GM12801 (cell line): Measurements from ENCODE around the gene ST7.

ENCODE experiments used
- TF ChIP-seq, protein P1 (sequence below): IDR thresholded peaks from one replicate; pipeline ENCODE4 v1.5.1; 2011; ENCODE audit warnings: control low read depth; ENCODE audit not compliant: insufficient read length; ENCODE audit errors: extremely low read depth

ST7 gene

DNA sequence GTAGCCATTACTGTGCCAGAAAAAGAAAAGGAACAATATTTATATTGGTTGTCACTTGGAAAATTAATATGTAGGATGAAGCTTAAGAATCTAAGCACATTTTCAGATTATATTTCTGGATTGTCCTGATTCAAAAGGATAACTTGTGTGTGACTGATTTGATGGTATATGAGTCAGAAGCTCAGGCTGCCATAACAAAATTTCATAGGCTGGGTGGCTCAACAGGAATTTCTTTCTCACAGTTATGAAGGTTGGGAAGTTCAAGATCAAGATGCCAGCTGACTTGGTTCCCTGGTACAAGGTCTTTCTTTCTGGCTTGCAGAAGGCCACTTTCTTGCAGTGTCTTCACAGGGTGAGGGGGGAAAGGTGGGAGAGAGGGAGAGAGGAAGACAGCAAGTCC, 108.5 kb downstream of the ST7 start:
- TF ChIP-seq, protein P1, sequence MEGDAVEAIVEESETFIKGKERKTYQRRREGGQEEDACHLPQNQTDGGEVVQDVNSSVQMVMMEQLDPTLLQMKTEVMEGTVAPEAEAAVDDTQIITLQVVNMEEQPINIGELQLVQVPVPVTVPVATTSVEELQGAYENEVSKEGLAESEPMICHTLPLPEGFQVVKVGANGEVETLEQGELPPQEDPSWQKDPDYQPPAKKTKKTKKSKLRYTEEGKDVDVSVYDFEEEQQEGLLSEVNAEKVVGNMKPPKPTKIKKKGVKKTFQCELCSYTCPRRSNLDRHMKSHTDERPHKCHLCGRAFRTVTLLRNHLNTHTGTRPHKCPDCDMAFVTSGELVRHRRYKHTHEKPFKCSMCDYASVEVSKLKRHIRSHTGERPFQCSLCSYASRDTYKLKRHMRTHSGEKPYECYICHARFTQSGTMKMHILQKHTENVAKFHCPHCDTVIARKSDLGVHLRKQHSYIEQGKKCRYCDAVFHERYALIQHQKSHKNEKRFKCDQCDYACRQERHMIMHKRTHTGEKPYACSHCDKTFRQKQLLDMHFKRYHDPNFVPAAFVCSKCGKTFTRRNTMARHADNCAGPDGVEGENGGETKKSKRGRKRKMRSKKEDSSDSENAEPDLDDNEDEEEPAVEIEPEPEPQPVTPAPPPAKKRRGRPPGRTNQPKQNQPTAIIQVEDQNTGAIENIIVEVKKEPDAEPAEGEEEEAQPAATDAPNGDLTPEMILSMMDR = no peak

DNA sequence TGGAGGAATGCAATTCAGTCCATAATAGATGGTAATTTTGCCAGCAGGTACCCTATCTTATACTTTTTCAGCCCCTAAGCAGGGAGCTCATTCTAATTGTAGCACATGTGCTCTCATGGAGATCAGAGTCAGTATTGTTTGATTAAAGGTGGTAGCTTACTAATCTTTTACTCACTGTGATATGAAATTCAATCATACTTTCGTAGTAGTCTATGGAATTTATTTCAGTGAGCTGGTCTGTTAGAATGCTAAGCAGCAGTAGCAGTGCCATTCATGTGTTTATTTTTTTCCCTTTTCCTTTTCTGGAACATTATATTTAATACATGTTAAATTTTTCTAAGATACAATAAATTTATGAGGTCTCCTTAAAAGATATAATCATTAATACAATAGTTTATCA, 109.0 kb downstream of the ST7 start:
- TF ChIP-seq, protein P1 = no peak

DNA sequence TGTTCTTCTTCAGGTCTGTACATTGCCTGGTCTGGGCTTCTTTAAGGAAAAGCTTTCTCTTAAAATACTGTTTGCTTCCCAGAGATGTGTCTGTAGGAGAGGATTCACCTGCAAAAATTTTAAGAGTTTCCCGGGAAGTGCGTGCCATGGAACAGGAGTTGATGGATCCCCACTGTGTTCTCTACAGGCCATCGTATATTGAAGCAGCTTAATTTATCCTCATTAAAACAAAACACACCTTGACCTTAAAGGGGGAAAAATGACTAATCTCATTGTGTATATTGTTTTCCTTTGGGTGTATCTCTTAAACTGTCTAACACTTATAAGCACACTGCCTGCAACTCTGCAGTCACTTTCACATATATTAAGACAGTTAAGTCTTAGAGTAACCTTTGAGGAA, 111.4 kb downstream of the ST7 start:
- TF ChIP-seq, protein P1 = no peak

DNA sequence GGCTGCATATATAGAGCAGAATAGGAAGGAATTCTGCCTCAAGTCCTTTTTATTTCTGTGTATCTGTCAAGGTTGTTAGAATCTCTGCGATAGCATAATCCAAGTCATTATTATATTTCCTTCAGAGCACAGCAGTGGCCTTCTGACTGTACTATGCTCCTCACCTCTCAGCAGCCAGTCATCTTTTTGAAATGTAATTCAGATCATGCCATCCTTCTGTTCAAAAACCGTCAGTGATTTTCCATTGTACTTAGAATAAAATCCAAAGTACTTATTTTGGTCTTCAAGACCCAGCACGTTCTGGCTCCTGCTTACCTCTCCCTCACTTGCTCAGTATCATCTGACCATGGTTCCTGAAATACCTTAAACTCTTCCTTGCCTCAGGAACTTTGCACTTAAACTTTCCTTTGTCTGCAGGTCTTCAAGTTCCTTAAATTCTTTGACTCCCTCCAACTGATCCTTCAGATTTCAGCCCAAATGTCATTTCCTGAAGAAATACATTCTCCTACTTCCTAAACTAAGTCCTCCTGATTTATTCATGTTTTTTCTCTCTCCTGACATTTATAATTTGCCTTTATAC, 112.4 kb downstream of the ST7 start:
- TF ChIP-seq, protein P1 = no peak

DNA sequence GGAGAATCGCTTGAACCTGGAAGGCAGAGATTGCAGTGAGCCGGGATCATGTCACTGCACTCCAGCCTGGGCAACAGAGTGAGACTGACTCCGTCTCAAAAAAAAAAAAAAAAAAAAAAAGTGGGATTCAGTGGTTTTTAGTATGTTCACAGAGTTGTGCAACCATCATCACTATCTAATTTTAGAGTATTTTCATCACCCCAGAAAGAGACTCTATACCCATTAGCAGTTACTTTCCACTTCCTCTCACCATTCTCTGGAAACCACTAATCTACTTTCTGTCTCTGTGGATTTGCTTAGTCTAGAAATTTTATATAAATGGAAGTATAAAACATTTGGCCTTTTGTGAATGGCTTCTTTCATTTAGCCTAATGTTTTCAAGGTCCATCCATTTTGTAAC, 113.4 kb downstream of the ST7 start:
- TF ChIP-seq, protein P1 = no peak

DNA sequence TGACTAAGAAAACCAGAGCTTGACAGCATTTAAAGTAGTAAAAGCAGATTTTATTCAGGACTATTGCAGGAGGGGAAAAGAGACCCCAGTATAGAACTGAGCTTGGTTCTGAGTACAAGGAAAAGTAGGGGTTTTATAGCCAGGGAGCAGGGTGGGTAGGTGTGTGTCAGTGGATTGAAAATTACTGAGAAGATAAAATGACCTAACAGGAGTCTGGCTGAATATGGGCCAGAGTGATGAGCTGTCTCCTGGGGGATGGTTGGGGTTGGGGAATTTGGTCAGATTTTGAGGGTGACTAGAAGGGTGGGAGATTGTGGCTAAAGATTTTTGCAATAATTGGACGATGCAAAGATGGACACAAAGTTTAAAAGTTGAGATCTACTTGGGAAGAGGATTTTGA, 114.0 kb downstream of the ST7 start:
- TF ChIP-seq, protein P1 = no peak

DNA sequence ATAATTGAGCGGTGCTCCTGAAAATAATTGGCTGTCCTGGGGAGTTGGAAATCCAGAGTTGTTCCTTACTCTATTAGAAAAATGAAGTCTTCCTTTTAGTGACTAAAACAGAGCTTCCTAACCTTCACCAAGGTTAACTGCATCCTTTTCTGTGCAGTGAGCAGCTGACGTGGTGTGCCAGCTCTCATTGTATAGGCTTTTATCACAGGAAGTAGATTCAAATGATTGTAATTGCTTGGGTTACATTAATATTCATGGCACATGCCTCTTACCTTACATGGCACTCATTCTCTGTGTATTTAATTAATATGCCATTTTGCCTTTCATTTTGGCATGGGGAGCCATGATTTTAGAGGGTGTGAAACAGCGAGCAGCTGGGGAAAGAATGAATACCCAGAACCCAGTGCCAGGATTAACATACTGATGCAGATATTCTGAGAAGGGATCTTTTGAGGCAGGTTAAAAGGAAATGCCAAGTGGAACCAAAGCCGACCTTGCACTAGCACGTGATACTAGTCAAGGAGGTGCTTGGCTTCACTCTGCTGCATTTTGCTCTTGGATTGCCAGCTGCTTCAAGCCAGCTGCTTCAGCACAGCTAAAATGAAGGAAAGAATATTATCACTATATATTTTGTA, 115.3 kb downstream of the ST7 start:
- TF ChIP-seq, protein P1 = no peak
